Medulla oblongata (tissue), 1 donor: ENCODE data around the gene CYFIP2.

ENCODE experiments used
- DNase-seq: peaks from one replicate; pipeline ENCODE4 v3.0.0-alpha.2; 2015; ENCODE audit errors: extremely low spot score

The CYFIP2 gene

GRCh38 chr5:157258450-157258849 is 7.5 kb upstream of the CYFIP2 start:
- DNase-seq: no peak

DNA sequence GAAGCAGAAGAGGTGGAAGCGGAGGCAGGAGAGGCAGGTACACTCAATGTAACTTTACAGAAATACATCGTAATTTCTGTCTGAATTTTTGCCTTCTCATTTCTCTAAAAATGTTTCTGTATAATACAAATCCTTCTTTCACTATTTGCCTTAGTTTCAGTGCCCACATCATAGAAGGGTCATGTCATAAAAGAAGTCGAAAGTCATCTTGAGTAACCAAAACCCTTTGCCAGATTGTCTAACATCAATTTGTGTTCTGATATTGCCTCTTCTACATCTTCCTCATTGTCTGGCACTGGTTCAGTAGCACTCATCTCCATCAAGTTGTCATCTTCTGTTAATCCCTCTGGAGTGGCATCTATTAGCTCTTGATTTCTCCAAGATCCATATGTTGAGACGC is 6.2 kb upstream of the CYFIP2 start:
- DNase-seq: no peak

GRCh38 chr5:157263496-157264090 is 2.3 kb upstream of the CYFIP2 start:
- DNase-seq: no peak

GRCh38 chr5:157266286-157267007 is 524 bp downstream of the CYFIP2 start:
- no peak for DNase-seq

DNA sequence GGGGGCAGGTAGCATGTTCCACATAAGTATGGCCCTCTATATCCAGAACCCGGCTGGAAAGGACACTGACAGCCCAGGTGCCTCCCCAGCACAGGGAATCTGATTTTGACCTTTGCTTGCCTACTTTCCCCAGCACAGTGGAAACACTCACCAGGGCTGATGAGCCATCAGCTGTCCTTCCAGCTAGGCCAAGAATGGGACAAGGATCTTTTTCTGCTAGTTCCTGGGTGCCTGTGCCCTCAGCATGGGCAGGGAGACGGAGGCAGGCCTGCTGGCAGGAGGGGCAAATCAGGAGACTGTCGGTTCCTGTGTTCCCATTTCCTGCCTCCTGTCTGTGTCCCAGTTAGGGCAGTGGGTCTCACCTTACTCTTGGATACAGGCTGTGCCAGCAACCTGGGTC is 1.1 kb downstream of the CYFIP2 start:
- DNase-seq: peak; percentile 30

- DNase-seq: peak; percentile 66
Measured at GRCh38 chr5:157267761-157268480, 2.0 kb downstream of the CYFIP2 start.

DNA sequence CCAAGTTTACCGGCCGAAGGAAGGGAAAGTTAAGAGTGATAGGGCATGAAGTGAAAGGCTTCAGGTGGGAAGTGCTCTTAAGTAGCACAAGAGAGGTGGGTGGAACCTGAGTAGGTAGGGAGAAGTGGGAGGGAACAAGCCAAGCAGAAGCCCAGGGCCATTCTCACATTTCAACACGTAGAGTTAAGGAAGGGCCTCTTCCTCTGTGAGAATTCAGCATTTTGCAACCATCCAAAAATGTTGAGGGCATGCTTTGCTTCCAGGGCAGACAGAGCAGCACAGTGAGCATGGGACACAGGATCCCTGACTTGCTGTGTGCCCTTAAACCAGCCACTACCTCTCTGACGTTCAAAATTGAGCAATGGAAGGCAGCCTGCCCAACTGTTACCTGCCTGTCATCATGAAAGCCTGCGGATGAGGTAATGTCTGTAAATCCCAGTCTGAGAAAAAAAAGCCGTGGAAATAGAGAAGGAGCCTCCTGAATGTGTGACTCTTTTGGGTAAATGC is 3.3 kb downstream of the CYFIP2 start:
- DNase-seq: no peak

- no peak for DNase-seq
Measured at GRCh38 chr5:157269761-157270272, 3.9 kb downstream of the CYFIP2 start.

DNA sequence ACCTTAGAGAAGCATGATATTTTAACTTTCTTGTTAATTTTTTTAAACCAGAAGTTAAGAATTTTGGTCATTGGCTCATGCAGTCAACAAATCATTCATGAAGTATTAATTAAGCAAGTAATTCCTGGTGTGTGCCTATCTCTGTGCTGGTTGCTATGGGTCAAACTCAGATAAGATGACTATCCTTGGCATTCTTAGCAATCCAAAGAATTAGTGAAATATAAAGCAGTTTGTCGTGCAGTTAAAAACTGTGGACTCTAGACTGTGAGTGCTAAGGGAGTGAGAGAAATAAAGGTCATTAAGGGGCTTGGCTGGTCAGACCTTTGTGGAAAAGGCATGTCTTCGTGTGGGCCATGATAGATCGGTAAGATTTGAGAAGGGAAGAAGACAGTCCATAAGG is 4.8 kb downstream of the CYFIP2 start:
- no peak for DNase-seq

DNA sequence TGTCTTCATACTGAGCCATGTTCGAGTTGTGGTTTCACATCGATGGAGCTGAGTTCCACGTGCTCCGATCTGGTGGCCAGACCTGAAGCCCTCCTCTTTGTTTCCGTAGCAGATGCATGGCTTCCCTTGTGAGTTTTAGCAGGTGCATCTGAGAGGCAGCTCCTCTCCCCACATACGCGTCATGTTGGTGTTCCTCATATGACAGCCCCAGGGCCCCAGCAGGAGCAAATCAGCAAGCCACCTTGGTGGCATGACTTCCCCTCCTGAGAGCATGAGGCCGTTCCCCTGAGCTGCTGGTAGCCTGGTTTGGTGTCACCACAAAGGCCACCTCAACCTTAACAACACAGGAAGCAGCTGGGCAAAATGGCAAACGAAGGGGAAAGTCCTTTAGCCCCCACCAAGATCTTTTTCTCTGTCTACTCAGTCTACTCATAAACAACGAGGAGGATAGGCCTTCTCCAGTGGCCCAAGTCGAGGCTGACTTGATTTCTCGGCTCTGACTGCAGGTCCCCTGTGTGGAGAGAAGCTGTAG is 5.9 kb downstream of the CYFIP2 start:
- no peak for DNase-seq

GRCh38 chr5:157273131-157273556 is 7.2 kb downstream of the CYFIP2 start:
- no peak for DNase-seq

GRCh38 chr5:157275403-157275802 is 9.5 kb downstream of the CYFIP2 start:
- DNase-seq: no peak

DNA sequence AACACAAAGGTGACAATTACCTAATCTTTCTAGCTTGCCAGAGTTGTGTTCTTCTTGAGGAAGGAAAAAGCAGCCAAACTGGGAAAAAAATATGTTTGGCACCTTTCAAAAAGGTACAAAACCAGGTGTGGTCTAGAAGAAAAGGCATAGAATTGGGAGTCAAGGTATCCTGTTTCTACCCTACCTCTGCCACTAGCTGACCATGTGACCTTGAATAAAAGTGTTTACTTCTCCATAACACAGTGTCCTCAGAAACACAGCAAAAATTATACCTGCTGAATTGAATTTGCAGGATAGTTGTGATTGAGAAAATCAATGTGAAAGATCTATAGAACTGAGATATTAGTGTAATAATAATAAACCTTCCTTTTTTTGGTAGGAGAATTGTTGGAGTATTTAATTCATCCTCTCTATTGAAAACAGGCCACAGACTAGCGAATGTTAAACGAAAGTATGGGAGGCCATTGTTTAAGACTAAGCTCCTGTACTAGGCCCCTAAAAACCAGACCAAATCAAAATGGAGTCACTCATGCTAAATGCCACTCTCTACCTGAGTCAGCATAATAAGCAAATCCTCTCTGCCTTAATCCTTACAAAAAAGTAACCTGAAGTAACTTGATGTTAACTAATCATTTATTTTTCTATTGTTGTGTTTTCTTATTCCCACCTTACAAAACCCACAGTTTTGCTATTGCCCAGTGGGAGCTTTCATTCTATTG is 12.6 kb downstream of the CYFIP2 start:
- DNase-seq: no peak

DNA sequence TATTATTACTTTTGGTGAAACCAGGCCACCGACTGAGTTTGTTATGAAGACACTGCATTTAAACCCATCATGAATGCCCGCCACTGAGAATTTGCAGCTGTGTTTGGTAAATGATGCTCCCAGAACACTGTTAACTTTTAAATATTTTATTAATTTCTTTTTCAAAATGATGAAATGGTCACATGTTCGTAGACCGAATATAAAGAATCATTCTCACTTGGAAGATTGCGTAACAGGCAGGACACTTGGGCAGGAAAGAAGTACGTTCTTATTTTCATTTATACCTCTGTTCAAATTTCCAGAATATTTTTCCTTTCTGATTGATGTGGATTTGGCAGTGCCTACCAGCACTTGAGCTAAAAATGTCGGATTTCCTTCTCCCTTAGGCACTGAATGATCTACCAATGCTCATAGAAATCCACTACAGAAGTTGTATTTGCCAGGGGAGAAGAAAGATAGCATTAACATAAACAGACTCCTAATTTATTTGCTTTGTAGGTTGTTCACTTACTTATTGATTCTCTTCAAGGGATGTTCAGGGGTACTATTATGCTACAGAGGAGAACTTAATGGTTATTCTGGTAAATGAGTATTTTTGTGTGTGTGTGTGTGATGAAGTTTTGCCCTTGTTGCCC is 13.8 kb downstream of the CYFIP2 start:
- no peak for DNase-seq

DNA sequence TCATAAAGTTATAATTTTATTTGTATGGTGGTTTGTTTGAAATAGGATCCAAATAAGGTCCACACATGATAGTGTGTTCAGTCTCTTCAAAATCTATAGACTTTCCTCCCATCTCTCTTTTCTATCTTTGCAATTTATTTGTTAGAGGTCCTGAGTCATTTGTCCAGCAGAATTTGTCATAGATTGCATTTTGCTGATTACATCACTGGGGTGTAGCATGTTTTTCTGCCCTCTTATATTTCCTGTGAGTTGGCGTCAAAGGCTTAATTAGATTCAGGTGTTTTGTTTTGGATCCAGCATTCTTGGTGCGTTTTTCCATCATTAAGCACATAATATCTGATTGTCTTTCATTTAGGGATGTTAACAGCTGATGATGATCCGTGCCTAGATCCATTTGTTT is 15.0 kb downstream of the CYFIP2 start:
- DNase-seq: no peak

DNA sequence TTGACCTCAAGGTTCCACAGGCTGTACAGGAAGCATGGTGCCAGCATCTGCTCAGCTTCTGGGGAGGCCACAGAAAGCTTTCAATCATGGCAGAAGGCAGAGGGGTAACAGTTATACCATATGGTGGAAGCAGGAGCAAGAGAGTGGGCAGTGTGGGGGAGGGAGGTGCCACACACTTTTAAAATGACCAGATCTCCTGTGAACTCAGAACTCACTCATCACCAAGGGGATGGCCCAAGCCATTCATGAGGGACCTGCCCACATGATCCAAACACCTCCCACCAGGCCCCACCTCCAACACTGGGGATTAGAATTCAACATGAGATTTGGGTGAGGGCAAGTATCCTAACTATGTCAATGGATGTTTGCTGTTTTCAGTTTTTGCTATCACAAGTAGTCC is 16.2 kb downstream of the CYFIP2 start:
- DNase-seq: no peak

DNA sequence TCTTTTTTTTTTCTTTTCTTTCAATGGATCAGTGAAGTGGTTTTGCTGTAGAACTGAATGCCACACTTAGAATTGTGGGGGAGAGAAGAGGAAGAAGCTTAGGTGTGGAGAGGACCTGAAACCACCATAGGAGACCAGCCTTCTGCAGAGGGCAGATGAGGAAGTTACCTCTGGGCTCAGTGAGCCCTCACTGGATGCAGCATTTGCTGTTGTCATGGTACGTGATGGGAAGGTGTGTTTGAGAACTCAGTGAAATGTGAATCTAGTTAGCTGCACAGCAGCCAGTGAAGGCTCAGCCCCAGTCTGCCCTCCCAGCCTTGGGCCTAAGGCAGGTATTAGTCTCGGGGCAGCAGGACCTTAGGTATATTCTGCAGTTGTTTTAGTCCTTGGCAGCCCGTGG is 17.5 kb downstream of the CYFIP2 start:
- no peak for DNase-seq

DNA sequence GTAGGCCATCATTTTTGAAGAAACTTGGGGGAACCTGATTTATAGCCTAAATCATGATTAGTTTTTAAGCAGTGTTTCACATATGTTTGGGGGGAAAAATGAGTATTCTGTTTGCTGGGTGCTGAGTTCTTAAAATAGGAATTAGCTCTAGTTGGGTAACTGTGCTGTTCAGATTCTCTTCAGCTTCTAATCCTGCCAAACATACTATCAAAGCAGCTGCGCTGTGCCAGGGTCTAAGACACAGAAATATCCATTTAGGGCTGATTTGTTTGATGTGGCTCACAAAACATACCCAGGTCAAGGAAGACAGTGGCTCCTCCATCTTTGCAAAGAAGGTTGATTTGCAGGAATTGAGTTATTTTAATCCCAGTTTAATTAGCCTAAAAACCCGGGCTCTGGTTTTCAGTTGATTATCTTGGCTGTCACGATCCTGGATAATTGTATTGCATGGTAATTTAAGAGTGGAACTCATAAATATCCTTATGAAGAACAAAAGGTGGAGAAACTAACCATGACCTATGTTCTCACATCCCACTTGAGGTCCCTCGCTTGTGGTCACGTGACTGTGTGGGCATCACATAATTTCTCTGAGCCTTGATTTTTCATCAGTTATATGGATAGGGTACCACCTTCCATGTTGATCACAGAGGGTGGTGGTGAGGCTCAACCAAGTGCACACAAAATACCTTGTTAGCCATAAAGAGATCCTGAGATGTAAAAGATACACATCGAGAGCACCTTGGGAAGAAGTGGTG is 18.7 kb downstream of the CYFIP2 start:
- DNase-seq: no peak

DNA sequence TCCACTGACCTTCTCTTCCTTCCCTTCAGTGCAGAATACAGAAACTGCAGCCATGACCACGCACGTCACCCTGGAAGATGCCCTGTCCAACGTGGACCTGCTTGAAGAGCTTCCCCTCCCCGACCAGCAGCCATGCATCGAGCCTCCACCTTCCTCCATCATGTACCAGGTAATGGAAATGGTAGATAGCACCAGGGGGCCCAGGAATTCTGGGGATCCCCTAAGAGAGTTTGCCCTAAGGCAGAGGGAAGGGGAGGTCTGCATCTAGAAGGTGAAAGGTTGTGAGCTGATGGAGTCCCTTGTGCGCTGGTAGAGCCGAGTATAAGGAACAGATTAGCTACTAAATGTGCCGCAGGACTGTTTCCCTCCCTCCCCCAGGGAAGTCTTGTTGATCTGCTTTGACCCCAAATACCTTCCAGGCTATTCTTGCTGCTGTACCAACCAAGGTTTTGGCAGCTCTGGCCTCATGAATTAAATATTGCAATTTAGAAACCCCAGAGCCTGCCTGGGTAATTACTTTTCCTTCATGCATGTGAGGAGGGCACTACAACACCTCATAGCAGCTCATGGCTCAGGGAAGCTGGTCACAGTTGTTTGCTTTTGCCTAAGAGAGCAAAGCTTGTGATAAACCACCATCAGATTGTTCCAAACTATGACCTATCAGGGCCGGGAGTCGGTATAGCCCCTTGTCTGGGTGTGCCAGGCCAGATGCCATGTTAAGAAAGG is 19.6 kb downstream of the CYFIP2 start:
- peak; percentile 26 for DNase-seq

DNA sequence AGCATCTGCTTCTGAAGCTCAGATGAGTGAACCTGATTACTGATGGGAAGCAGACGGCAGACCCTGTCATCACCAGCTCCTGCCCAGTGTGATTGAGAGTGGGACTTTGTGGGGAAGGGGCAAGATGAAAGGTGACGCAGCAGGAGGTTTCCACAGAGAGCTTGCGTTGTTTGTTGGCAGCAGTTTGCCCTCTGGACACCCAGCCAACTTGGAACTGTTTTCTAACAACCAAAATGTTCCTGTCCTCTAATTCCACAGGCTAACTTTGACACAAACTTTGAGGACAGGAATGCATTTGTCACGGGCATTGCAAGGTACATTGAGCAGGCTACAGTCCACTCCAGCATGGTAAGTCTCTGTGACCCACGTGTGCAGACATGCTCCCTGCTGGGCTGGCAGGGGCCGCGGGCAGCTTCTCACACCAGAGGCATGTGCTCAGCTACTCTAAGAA is 20.9 kb downstream of the CYFIP2 start:
- DNase-seq: no peak
